HepG2 (cell line): ENCODE results near the gene SURF1. TPM values are rescaled to one million over a fixed set of nuclear protein-coding genes. Genes with fewer than 3 reads are reported as not detected.

Experiments
- ADNP ChIP-seq: sonication (generic); formaldehyde crosslinking; IDR thresholded peaks from 2 replicates; pipeline ENCODE4 v1.4.0; 2020; ENCODE audit warnings: missing genetic modification reagents
- AGO1 ChIP-seq: fragments of 200-400 bp; formaldehyde crosslinking; IDR thresholded peaks from 2 replicates; pipeline ENCODE4 v1.6.1; 2017; ENCODE audit warnings: mild to moderate bottlenecking, low read depth, low read length, moderate library complexity; ENCODE audit not compliant: poor library complexity, severe bottlenecking
- EEA1 ChIP-seq: sonication (generic); formaldehyde crosslinking; IDR thresholded peaks from 2 replicates; pipeline ENCODE4 v1.5.1; 2020; ENCODE audit warnings: mild to moderate bottlenecking, missing genetic modification reagents, borderline replicate concordance
- ERF ChIP-seq: IDR thresholded peaks from 2 replicates; pipeline ENCODE4 v1.6.1; 2018; ENCODE audit warnings: missing biosample characterization, missing genetic modification reagents
- ETV5 ChIP-seq: IDR thresholded peaks from 2 replicates; pipeline ENCODE4 v1.6.1; 2018; ENCODE audit warnings: missing biosample characterization, missing genetic modification reagents, inconsistent platforms, borderline replicate concordance
- HOXA5 ChIP-seq: sonication (generic); formaldehyde crosslinking; IDR thresholded peaks from 2 replicates; pipeline ENCODE4 v1.4.0; 2020; ENCODE audit warnings: missing genetic modification reagents
- NFIC ChIP-seq: IDR thresholded peaks from 2 replicates; pipeline ENCODE4 v1.6.1; 2012; ENCODE audit warnings: mild to moderate bottlenecking, low read length, inconsistent platforms
- PHF21A ChIP-seq: sonication (generic); formaldehyde crosslinking; IDR thresholded peaks from 2 replicates; pipeline ENCODE4 v1.5.0; 2020; ENCODE audit warnings: mild to moderate bottlenecking, missing genetic modification reagents
- PLRG1 ChIP-seq: fragments of 450-650 bp; conservative IDR thresholded peaks from 2 replicates; pipeline ENCODE4 v1.6.1; 2016
- SOX6 ChIP-seq, 2 experiments: fragments of 450-650 bp in 1 of 2; sonication (generic) in 1 of 2; formaldehyde crosslinking in 1 of 2; IDR thresholded peaks; 2 replicates each; pipeline versions ENCODE4 v1.4.0 to v1.6.1; 2017 to 2020; ENCODE audit warnings: antibody characterized with exemption in 1 of 2, mild to moderate bottlenecking in 1 of 2, missing genetic modification reagents in 1 of 2
- ZNF138 ChIP-seq: sonication (generic); formaldehyde crosslinking; IDR thresholded peaks from 2 replicates; pipeline ENCODE4 v1.5.0; 2020; ENCODE audit warnings: mild to moderate bottlenecking, low read depth, missing genetic modification reagents
- ZNF274 ChIP-seq: sonication (generic); formaldehyde crosslinking; IDR thresholded peaks from 2 replicates; pipeline ENCODE4 v1.5.1; 2020; ENCODE audit warnings: mild to moderate bottlenecking, missing genetic modification reagents
- ZNF383 ChIP-seq: sonication (generic); formaldehyde crosslinking; IDR thresholded peaks from 2 replicates; pipeline ENCODE4 v1.4.0; 2020; ENCODE audit warnings: missing genetic modification reagents, mild to moderate bottlenecking, borderline replicate concordance
- ZNF547 ChIP-seq: sonication (generic); formaldehyde crosslinking; IDR thresholded peaks from 2 replicates; pipeline ENCODE4 v1.5.1; 2020; ENCODE audit warnings: mild to moderate bottlenecking, missing genetic modification reagents
- ZNF781 ChIP-seq: sonication (generic); formaldehyde crosslinking; IDR thresholded peaks from 2 replicates; pipeline ENCODE4 v1.5.1; 2020; ENCODE audit warnings: borderline replicate concordance, mild to moderate bottlenecking, missing genetic modification reagents; ENCODE audit errors: not compliant biosample characterization
- polyA plus RNA-seq, 8 experiments: library from polyadenylated mRNA; depleted of rRNA in 3 of 8; stranded (reverse) in 7 of 8; unstranded in 1 of 8; fragments of >200 nt; fragmentation: Illumina TruSeq in 4 of 8; extraction: Trizol in 4 of 8; gene quantifications; 2 replicates each; pipeline versions ENCODE4 v1.2.1 to v1.2.3, GENCODE V29; 2011 to 2016; ENCODE audit warnings: low read depth in 4 of 8, missing spikeins in 1 of 8, mixed read lengths in 1 of 8; ENCODE audit not compliant: insufficient read depth in 1 of 8
- total RNA-seq, 5 experiments: library from RNA; depleted of rRNA; stranded (reverse); fragments of >200 nt; fragmentation: Illumina TruSeq; extraction: Trizol; gene quantifications; 2 replicates each; pipeline ENCODE4 v1.2.3, GENCODE V29; 2016; ENCODE audit warnings: low read depth in 1 of 5
- TF ChIP-seq, protein P1 (sequence below): sonication (generic); formaldehyde crosslinking; IDR thresholded peaks from 2 replicates; pipeline ENCODE4 v1.8.0; 2022; ENCODE audit warnings: missing genetic modification reagents, mild to moderate bottlenecking, moderate library complexity, borderline replicate concordance
- TF ChIP-seq, protein P2 (sequence below): sonication (generic); formaldehyde crosslinking; IDR thresholded peaks from 2 replicates; pipeline ENCODE4 v1.8.0; 2022; ENCODE audit warnings: missing genetic modification reagents, low read depth, mild to moderate bottlenecking, borderline replicate concordance
- TF ChIP-seq, protein P3 (sequence below): IDR thresholded peaks from 2 replicates; pipeline ENCODE4 v1.6.1; 2016; ENCODE audit warnings: low read depth, missing genetic modification reagents, missing compliant biosample characterization
- TF ChIP-seq, protein P4 (sequence below): sonication (generic); formaldehyde crosslinking; IDR thresholded peaks from 2 replicates; pipeline ENCODE4 v1.8.1; 2023; ENCODE audit warnings: mild to moderate bottlenecking, missing genetic modification reagents

Gene SURF1
- total and polyA plus RNA-seq, 2 of the 13 experiments (the other 11 are each of a cell fraction or from before 2014, with no cell fraction given) = 17.8 to 40.7 TPM

DNA sequence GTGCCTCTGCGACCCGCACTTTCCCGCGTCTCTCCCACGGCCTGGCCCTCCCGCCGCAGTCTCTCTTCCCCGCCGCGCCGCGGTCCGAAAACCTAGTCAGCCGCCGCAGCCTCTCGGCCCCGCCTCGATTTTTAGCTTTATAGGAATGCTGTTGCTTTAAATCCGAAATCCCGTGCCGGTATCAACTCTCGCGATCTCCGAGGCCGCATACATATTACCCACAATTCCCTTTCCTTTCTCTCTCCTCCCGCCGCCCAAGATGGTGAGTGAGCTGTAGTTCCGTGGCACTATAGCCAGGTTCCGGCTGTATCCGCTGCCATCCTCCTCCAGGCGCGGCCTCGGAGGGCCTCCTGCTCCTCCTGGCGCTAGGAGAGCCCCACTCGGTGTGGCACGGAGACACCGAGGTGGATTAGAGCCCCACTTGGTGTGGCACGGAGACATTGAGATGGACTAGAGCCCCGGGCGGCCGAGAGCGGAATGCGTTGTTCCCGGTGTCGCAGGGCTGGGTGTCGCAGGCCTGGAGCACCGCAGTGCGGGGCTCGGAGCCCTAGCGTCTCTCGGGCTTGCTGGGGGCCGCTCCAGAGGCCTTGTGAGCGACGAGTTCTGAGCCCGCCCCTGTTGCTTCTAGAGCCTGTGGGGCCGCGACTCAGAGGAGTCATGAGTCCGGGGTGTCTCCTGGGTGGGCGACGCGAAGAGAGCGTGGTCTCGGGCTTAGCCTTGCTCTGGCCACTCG is 8.1 kb downstream of the SURF1 start, which contains the start of the genes MED22 and RPL7A (continued):
- TF ChIP-seq, protein P1, sequence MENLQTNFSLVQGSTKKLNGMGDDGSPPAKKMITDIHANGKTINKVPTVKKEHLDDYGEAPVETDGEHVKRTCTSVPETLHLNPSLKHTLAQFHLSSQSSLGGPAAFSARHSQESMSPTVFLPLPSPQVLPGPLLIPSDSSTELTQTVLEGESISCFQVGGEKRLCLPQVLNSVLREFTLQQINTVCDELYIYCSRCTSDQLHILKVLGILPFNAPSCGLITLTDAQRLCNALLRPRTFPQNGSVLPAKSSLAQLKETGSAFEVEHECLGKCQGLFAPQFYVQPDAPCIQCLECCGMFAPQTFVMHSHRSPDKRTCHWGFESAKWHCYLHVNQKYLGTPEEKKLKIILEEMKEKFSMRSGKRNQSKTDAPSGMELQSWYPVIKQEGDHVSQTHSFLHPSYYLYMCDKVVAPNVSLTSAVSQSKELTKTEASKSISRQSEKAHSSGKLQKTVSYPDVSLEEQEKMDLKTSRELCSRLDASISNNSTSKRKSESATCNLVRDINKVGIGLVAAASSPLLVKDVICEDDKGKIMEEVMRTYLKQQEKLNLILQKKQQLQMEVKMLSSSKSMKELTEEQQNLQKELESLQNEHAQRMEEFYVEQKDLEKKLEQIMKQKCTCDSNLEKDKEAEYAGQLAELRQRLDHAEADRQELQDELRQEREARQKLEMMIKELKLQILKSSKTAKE (CRISPR knock-in tag) = peak; percentile 34; the same call in 1 of the 2 replicates
- TF ChIP-seq EEA1 (peak; percentile 36; the same call in 1 of the 2 replicates), ADNP (CRISPR knock-in tag) (no peak), NFIC (no peak), ZNF547 (CRISPR knock-in tag) (peak; percentile 47; the same call in 1 of the 2 replicates), ERF (CRISPR knock-in tag) (peak; percentile 60; the same call in 1 of the 2 replicates), AGO1 (no peak), PHF21A (CRISPR knock-in tag) (0 out of 2 replicates have a peak, but pooled peaks have one; percentile 32), ETV5 (CRISPR knock-in tag) (peak; percentile 66), ZNF781 (CRISPR knock-in tag) (peak; percentile 74), ZNF274 (CRISPR knock-in tag) (peak; percentile 96; the same call in 1 of the 2 replicates), SOX6 (IDR thresholded peaks at IDR 0.05) (no peak), SOX6 (CRISPR knock-in tag; IDR thresholded peaks at IDR 0.05) (peak; percentile 46), ZNF138 (CRISPR knock-in tag) (peak; percentile 81), ZNF383 (CRISPR knock-in tag) (no peak), PLRG1 (no peak), HOXA5 (no peak)
- TF ChIP-seq, protein P2, sequence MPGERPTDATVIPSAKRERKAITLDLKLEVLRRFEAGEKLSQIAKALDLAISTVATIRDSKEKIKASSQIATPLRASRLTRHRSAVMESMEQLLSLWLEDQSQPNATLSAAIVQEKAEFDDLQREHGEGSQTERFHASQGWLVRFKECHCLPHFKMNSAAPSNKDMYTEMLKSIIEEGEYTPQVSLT (CRISPR knock-in tag) = no peak
- TF ChIP-seq, protein P3, sequence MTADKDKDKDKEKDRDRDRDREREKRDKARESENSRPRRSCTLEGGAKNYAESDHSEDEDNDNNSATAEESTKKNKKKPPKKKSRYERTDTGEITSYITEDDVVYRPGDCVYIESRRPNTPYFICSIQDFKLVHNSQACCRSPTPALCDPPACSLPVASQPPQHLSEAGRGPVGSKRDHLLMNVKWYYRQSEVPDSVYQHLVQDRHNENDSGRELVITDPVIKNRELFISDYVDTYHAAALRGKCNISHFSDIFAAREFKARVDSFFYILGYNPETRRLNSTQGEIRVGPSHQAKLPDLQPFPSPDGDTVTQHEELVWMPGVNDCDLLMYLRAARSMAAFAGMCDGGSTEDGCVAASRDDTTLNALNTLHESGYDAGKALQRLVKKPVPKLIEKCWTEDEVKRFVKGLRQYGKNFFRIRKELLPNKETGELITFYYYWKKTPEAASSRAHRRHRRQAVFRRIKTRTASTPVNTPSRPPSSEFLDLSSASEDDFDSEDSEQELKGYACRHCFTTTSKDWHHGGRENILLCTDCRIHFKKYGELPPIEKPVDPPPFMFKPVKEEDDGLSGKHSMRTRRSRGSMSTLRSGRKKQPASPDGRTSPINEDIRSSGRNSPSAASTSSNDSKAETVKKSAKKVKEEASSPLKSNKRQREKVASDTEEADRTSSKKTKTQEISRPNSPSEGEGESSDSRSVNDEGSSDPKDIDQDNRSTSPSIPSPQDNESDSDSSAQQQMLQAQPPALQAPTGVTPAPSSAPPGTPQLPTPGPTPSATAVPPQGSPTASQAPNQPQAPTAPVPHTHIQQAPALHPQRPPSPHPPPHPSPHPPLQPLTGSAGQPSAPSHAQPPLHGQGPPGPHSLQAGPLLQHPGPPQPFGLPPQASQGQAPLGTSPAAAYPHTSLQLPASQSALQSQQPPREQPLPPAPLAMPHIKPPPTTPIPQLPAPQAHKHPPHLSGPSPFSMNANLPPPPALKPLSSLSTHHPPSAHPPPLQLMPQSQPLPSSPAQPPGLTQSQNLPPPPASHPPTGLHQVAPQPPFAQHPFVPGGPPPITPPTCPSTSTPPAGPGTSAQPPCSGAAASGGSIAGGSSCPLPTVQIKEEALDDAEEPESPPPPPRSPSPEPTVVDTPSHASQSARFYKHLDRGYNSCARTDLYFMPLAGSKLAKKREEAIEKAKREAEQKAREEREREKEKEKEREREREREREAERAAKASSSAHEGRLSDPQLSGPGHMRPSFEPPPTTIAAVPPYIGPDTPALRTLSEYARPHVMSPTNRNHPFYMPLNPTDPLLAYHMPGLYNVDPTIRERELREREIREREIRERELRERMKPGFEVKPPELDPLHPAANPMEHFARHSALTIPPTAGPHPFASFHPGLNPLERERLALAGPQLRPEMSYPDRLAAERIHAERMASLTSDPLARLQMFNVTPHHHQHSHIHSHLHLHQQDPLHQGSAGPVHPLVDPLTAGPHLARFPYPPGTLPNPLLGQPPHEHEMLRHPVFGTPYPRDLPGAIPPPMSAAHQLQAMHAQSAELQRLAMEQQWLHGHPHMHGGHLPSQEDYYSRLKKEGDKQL (CRISPR knock-in tag) = 0 out of 2 replicates have a peak, but pooled peaks have one; percentile 31
- TF ChIP-seq, protein P4, sequence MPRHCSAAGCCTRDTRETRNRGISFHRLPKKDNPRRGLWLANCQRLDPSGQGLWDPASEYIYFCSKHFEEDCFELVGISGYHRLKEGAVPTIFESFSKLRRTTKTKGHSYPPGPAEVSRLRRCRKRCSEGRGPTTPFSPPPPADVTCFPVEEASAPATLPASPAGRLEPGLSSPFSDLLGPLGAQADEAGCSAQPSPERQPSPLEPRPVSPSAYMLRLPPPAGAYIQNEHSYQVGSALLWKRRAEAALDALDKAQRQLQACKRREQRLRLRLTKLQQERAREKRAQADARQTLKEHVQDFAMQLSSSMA (CRISPR knock-in tag) = no peak; the same call in 1 of the 2 replicates
